Raji (cell line): Measurements from ENCODE around the gene RHCG.

ENCODE experiments used
- POLR2A ChIP-seq: IDR thresholded peaks from 2 replicates; pipeline ENCODE4 v1.6.1; 2011; ENCODE audit warnings: low read depth, low read length, control low read depth; ENCODE audit not compliant: insufficient read depth

Gene RHCG

DNA sequence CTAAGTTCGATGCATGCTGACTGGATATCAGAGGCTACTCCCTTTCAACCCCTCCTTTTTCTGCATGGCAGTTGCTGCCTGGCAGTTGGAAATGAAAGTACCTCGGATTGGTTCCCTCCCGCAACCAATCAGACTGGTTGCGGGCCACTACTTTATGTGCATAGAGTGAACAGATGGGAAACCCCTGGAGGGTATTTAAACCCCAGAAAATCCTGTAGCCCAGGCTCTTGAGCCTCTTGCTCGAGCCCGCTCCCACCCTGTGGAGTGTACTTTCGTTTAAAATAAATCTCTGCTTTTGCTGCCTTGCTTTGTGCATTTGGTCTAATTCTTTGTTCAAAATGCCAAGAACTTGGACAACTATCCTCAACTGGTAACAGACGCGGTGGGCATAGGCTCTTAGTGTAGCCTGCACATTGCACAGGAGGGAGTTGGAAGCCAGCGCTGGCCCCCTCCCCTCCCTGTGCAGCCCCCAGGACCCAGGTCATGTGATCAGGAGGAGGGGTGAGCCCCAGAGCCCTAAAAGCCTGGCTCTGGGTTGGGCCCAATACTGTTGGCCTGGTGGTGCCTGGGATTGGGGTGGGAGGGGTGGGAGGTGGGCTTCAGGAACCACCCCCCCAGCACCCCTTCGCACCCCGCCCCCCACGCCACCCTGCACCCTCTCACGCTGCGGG, 26.8 kb downstream of the RHCG start:
- TF ChIP-seq POLR2A: no peak

DNA sequence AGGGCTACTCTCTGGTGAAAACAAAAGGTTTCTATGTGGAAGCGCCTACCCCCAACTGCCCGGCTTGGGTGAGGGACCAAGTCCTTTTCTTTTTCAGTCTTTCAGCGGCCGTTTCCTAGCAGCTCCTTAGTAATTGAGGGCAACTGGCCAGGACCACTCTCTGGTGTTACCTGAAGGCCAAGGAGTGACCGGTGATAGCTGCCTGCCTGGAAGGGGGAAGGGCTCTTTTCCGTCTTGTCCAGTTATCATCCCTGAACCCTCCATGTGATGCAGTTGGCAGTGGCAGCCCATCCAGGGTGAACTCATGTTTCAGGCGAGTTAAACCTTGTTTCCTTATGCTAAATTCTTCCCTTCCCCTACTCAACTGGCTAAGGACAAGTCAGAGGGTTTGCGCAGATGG, 33.3 kb downstream of the RHCG start:
- no peak for TF ChIP-seq POLR2A

DNA sequence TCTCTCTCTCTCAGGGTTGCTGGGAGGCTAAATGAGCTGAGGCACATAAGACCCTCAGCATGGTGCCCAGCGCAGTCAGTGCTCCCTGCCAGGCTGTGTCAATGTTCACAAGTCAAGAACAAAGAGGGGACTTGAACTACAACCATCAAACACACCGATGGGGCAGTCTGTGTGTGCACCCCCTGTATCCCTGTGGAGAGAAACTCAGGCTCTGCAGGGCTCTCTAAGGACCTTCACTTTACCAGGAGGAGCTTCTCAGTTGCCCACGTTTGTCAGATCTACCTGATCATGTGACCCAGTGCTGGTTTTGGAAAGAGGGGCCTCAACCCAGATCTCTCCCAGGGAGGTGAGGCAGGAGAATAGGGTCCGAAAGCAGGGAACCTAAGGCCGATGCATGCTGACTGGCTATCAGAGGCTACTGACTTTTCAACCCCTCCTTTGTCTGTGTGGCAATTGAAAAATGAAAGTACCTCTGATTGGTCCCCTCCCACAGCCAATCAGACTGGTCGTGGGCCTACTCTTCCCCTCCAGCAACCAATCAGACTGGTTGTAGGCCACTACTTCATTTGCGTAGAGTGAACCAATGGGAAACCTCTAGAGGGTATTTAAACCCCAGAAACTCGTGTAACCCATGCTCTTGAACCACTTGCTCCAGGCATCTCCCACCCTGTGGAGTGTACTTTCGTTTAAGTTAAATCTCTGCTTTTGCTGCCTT, 34.0 kb downstream of the RHCG start:
- TF ChIP-seq POLR2A: no peak

DNA sequence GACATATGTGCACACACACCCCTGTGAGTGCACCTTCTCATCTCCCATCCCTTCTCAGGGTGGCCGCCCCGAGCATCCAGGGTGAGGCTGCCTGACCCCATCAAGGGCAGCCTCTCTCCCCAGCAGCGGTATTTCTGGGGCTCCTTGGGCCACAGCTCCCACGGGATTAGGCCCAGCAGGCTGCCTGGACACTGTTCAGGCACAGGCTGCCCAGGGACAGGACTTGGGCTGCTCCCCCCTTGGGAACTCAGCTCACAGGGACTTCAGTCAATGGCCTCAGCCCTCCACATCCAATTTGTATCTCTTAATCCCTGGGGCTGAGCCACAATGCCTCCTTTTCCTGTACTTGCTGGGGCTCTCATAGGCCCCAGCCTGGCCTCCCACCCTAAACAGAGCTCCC, 35.0 kb downstream of the RHCG start:
- no peak for TF ChIP-seq POLR2A

DNA sequence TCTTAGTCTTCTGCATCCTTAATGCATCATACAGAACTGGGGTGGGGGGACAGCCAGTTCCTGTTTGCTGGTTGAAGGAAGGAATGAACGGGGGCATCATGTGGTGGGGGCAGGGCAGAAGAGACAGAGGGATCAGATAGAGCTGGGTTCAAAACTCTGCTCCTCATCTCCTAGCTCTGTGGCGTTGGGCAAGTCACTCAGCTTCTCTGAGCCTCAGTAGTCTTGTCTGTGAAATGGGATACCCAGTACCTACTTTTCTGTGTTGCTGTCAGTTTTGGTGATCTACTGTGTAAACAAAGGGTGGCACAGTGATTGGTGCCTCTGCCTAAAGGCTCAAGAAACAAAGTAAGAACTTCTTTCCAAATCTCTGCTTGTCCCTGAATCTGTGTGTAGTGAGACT, 36.3 kb downstream of the RHCG start:
- no peak for TF ChIP-seq POLR2A

DNA sequence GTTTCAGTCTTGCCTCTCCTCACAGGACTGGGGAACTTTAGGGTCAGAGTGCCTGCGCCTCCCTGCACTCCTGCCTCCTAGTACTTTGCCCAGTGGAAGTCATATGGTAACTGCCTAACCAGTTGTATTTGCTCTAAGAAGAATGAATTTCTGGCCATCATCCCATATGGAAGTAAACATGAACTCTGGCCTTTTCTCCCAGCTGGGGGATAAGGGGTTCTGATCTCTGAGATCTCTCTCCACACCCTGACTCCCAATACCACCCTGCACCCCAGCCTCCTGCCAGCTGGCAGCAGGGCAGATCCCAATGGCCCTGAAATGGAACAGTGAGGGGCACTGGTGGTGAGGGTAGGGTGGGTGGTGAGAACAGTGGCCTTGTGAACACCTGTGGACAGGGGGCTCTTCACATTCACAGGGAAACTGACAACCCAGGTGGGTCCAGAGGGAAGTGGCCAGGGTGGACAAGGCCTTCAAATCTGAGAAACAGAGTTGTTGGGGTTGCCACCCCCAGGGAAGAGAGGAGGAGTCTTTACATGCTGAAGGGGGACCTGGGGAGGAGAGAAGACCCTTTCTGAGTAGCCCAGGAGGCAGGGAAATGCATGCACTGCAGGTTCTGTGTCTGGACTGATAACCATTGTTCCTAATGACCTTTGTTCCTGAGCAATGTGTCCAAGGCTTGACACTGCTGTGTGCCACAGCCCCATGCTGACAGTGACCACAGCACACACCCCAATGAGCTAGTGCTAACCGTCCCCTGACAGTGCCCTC, 36.9 kb downstream of the RHCG start:
- TF ChIP-seq POLR2A: no peak

DNA sequence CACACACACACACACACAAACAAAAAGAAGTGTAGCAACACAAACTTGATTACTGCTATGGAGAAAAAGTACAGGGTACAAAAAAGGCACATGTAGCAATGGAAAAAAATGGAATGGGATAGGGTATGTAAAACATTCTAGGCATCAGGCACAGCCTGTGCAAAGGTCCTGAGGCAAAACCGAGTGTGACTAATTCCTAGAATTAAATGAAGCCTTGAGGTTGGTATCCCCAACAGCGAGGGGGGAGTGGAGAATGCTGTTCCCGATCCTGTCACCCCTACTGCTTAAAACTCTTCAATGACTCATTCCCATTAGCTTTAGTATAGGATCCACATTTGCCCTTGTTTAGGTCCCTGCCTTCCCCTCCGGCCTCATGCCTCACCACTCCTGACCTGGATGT, 37.9 kb downstream of the RHCG start:
- no peak for TF ChIP-seq POLR2A

DNA sequence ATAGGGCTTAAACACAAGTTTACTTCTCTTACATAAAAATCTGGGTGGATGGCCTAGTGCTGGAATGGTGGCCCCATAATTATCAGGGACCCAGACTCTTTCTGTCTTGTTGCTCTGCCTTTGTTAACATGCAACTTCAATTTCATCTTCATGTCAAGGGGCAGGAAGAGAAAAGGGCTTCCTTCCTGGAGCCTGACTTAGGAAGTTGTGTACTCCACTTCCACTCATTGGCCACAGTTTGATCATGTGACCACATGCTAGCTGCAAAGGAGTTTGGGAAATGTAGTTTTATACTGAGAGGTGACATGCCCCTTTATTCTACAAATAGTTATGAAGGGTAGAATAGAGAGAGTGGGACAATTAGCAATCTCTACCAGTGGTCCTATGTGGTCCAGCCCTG, 39.3 kb downstream of the RHCG start:
- 0 out of 2 replicates have a peak, but pooled peaks have one; percentile 23 for TF ChIP-seq POLR2A

DNA sequence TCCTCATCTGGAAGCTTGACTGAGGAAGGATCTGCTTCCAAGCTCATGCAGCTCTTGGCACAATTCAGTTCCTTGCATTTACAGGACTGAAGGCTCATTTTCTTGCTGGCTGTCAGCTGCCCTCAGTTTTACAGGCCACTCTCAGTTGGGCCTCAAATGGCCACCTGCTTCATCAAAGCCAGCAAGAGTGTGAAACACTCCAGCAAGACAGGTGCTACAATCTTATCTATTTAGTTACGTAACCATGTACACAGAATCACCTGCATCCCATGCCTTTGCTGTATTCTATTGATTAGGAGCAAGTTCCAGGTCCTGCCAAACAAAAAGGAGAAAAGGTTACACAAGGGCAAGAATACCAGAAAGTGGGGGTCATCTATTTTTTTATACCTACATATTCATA, 40.8 kb downstream of the RHCG start:
- no peak for TF ChIP-seq POLR2A

DNA sequence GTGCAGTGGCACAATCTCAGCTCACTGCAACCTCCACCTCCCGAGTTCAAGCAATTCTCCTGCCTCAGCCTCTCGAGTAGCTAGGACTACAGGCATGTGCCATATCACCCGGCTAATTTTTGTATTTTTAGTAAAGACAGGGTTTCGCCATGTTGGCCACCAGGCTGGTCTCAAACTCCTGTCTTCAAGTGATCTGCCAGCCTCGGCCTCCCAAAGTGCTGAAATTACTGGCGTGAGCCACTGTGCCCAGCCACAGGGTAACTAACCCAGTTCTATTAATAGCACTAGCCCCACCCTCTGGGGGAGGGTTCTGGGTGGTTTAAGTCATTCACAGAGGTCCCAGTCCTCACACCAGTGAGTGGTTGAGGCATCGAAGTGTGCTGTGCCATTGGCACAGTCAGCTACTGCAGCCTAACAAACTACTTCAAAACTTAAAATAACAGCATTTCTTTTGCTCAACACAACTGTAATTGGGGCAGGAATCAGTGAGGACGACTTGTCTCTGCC, 44.0 kb downstream of the RHCG start:
- no peak for TF ChIP-seq POLR2A

DNA sequence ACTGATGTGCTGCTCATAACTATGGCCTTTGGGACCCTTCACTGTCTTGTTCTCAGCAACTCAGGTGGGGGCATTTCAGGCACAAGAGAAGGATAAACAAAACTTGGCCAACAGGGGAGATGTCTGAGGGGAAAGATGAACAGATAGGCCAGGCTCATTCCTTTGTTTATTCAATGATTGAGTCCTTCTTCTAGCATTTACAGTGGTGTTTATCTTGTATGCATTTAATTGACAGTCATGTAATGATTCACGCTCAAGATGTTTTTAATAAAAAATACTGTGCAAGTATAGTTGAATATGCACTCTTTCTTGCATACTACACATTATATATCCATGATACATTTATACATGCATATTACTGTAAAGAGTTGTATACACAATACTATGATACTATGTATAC, 44.5 kb downstream of the RHCG start:
- no peak for TF ChIP-seq POLR2A

DNA sequence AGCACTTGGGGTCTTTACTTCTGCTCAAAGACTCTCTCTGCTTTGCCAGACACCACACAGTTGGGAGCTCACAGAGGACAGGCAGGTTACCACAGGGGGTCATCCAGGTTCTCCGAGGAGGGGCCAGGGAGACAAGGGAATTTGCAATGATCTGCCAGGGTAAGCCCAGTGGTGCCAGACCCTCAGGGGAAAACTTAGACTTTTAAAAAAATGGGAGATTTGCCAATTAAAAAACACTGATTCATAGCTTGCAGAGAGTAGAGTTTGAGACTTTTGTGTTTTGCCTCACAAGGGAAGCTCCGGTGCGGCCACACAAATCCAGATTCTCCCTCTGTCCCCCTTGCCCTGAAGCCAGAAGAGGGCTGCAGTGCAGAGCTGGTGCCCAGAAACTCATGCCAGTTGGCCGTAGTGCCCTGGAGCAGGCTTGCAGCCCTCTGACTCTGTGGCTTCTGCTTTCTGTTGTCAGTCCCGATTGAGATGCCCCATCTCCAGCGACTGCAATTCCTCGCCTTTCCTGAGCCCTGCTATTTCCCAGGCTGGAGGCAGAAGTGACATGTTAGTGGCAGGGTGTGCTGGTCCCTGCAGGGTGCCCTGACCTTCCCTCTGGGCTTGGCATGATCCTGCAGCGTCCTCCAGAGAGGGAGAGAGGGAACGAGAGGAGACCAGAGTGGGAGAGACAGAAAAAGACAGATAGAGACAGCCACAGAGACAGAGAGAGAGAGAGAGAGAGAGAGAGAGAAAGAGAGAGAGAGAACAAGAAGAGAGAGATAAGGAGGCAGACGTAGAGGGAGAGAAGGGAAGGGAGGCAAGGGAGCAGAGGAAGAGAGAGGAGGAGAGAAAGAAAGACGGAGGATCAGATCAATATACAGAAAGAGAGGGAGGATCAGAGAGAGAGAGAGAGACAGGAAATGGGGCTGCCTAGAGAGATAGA, 46.0 kb downstream of the RHCG start:
- no peak for TF ChIP-seq POLR2A

DNA sequence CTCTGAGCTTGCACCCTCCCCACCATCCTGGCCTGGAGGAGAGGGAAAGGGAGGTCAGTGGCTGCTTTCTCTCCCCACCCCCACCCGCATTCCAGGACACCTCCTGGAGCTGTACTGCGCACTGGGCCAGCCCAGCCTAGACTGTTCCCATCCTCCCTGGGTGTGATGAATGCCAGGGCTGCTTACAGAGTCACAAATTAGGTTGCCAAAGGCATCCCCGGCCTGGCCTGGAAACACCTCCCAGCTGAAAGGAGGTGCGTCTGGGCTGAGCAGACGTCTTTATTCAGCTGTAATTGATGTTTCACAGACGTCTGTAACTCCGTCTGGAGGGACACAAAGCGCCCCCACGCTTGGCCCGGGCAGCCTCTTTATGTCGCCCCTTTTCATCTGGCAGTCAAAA, 47.6 kb downstream of the RHCG start:
- TF ChIP-seq POLR2A: no peak

DNA sequence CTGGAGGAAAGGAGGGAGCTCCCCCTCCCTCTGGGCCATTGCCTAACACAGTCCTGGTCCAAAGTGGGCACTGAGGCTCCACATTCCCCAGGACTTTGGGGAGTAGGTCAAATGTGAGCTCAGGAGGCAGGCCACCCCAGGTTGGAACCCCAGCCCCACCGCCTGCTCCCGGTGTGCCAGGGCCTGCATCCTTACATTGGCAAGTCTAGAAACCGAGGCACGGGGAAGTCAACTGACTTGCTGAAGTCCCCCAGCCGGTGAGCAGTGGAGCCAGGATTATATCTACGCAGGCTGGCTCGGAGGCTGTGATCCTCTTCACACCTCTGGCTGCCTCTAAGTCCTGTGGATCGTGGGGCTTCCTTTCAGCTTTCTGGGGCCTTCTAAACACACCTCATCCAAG, 48.7 kb downstream of the RHCG start:
- TF ChIP-seq POLR2A: no peak
